Fibroblast of lung (primary cell): ENCODE data around the gene MPDU1. TPM values are rescaled to one million over a fixed set of nuclear protein-coding genes. Genes with fewer than 3 reads are reported as not detected.
A peak's percentile ranks its signal among the peaks of the same experiment; 100 is the strongest.

Experiments
- DNase-seq, 2 donors: peaks; one replicate each; pipeline versions ENCODE4 v3.0.0 to v3.0.0-alpha.2; 2010; ENCODE audit warnings: low read depth in 2 of 2
- H2AFZ ChIP-seq: 2 replicates; pipeline ENCODE4 v1.5.1; 2012; ENCODE audit warnings: low read length, control low read depth, inconsistent platforms
- H3K27ac ChIP-seq: 2 replicates; pipeline ENCODE4 v1.5.1; 2011; ENCODE audit warnings: low read length, control low read depth; ENCODE audit not compliant: insufficient read depth
- H3K27me3 ChIP-seq: 2 replicates; pipeline ENCODE4 v1.5.1; 2011; ENCODE audit warnings: mild to moderate bottlenecking, low read length; ENCODE audit not compliant: control insufficient read depth, insufficient read depth
- H3K36me3 ChIP-seq: 2 replicates; pipeline ENCODE4 v1.5.1; 2011; ENCODE audit warnings: low read length; ENCODE audit not compliant: control insufficient read depth, insufficient read depth
- H3K4me1 ChIP-seq: 2 replicates; pipeline ENCODE4 v1.5.1; 2011; ENCODE audit warnings: low read length; ENCODE audit not compliant: control insufficient read depth, insufficient read depth; ENCODE audit errors: extremely low read depth
- H3K4me2 ChIP-seq: 2 replicates; pipeline ENCODE4 v1.5.1; 2011; ENCODE audit warnings: low read length, control low read depth; ENCODE audit not compliant: insufficient read depth; ENCODE audit errors: extremely low read depth
- H3K4me3 ChIP-seq, 4 experiments: fragments of 200-600 bp in 1 of 4; sonication (generic) in 1 of 4; replicated peaks in 1 of 4; 2 replicates each; pipeline ENCODE4 v1.5.1; 2011 to 2016; ENCODE audit warnings: low read length in 4 of 4, low read depth in 3 of 4, mild to moderate bottlenecking in 3 of 4, control low read depth in 2 of 4, inconsistent platforms in 1 of 4, mixed read lengths in 1 of 4; ENCODE audit not compliant: insufficient read depth in 1 of 4; ENCODE audit errors: control extremely low read depth in 1 of 4
- H3K79me2 ChIP-seq: 2 replicates; pipeline ENCODE4 v1.5.1; 2012; ENCODE audit warnings: mild to moderate bottlenecking, low read length, inconsistent platforms; ENCODE audit not compliant: control insufficient read depth, insufficient read depth
- H3K9ac ChIP-seq: 2 replicates; pipeline ENCODE4 v1.5.1; 2011; ENCODE audit warnings: mild to moderate bottlenecking, low read length, control low read depth; ENCODE audit not compliant: insufficient read depth
- H3K9me3 ChIP-seq: 2 replicates; pipeline ENCODE4 v1.5.1; 2012; ENCODE audit warnings: low read depth, low read length; ENCODE audit not compliant: control insufficient read depth, insufficient read depth
- H4K20me1 ChIP-seq: 2 replicates; pipeline ENCODE4 v1.5.1; 2011; ENCODE audit warnings: low read length; ENCODE audit not compliant: control insufficient read depth, insufficient read depth; ENCODE audit errors: extremely low read depth
- EZH2 ChIP-seq: IDR thresholded peaks from 2 replicates; pipeline ENCODE4 v1.5.1; 2012; ENCODE audit warnings: low read length, control low read depth, mild to moderate bottlenecking; ENCODE audit errors: missing control alignments
- polyA plus RNA-seq, 2 donors: library from polyadenylated mRNA; depleted of rRNA in 1 of 2; stranded (reverse) in 1 of 2; unstranded in 1 of 2; fragments of >200 nt; gene quantifications; 2 replicates each; pipeline ENCODE4 v1.2.1, GENCODE V29; 2011 to 2012; ENCODE audit warnings: missing spikeins in 1 of 2
- total RNA-seq: library from RNA; depleted of rRNA; stranded (reverse); fragments of >200 nt; gene quantifications from 2 replicates; pipeline ENCODE4 v1.2.1, GENCODE V29; 2014
- TF ChIP-seq, protein P1 (sequence below), 2 donors: IDR thresholded peaks in 1 of 2; conservative IDR thresholded peaks in 1 of 2; 1 replicate in 1 of 2; 2 replicates in 1 of 2; pipeline ENCODE4 v1.5.1; 2011 to 2012; ENCODE audit warnings: low read length in 2 of 2, control low read depth in 1 of 2, inconsistent platforms in 1 of 2, low read depth in 1 of 2, mild to moderate bottlenecking in 1 of 2

MPDU1 gene
- total and polyA plus RNA-seq, 2 donors (not counting 1 experiment from before 2014, with no cell fraction given) = 51.9 to 107 TPM

- Histone ChIP-seq H3K4me1 (peaks cover 4% of the 10 kb centered on the region), H3K9me3 (no peaks in the 10 kb centered on the region), H3K9ac (peak overlapping the region; percentile 66), H2AFZ (peak overlapping the region; percentile 84), H3K79me2 (no peaks in the 10 kb centered on the region), H3K27me3 (no peaks in the 10 kb centered on the region), H4K20me1 (no peaks in the 10 kb centered on the region), H3K4me2 (peak overlapping the region; percentile 95), H3K27ac (no peak overlapping the region), H3K4me3 (peak overlapping the region; percentile 51 to 73 (median 54)), H3K36me3 (no peaks in the 10 kb centered on the region)
- no peak for TF ChIP-seq EZH2
- TF ChIP-seq, protein P1, sequence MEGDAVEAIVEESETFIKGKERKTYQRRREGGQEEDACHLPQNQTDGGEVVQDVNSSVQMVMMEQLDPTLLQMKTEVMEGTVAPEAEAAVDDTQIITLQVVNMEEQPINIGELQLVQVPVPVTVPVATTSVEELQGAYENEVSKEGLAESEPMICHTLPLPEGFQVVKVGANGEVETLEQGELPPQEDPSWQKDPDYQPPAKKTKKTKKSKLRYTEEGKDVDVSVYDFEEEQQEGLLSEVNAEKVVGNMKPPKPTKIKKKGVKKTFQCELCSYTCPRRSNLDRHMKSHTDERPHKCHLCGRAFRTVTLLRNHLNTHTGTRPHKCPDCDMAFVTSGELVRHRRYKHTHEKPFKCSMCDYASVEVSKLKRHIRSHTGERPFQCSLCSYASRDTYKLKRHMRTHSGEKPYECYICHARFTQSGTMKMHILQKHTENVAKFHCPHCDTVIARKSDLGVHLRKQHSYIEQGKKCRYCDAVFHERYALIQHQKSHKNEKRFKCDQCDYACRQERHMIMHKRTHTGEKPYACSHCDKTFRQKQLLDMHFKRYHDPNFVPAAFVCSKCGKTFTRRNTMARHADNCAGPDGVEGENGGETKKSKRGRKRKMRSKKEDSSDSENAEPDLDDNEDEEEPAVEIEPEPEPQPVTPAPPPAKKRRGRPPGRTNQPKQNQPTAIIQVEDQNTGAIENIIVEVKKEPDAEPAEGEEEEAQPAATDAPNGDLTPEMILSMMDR (conservative IDR thresholded peaks at IDR 0.05 in 1 of 2, IDR thresholded peaks at IDR 0.05 in 1 of 2; ENCODE audit: low read depth in 1 of 2, low read length in 2 of 2) = peak in 1 of 2 donors; percentile 1
- DNase-seq = peak in 1 of 2 donors; percentile 10
These were observed 34.1 kb upstream of the MPDU1 start for GRCh38 chr17:7549401-7550055.

DNA sequence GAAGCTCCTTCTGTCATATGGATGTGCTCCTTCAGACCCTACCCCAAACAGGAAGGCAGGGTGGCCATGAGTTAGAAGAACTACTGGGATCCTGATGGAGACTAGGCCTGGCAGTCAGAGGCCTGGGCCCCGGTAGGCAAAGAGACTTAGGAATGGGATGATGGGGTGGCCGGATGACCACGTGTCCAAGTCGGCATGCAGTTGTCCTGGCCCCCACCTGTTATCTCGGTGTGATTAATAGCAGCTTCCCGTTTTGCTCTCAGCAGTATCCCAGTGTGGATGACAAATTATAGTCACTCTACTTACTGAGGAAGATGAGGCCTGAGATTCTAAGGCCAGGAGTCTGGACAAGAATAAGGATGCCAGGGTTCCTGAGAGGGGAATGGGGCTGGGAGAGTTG, 33.3 kb upstream of the MPDU1 start:
- Histone ChIP-seq H3K79me2 (no peaks in the 10 kb centered on the region), H3K4me1 (peaks cover 4% of the 10 kb centered on the region), H3K27me3 (no peaks in the 10 kb centered on the region), H3K4me2 (no peak overlapping the region), H3K9me3 (no peaks in the 10 kb centered on the region), H3K4me3 (no peak overlapping the region), H4K20me1 (no peaks in the 10 kb centered on the region), H3K36me3 (no peaks in the 10 kb centered on the region), H3K9ac (no peak overlapping the region), H3K27ac (no peak overlapping the region), H2AFZ (no peak overlapping the region)
- DNase-seq = no peak
- no peak for TF ChIP-seq EZH2
- TF ChIP-seq, protein P1 (conservative IDR thresholded peaks at IDR 0.05 in 1 of 2, IDR thresholded peaks at IDR 0.05 in 1 of 2; ENCODE audit: low read depth in 1 of 2, low read length in 2 of 2) = no peak

DNA sequence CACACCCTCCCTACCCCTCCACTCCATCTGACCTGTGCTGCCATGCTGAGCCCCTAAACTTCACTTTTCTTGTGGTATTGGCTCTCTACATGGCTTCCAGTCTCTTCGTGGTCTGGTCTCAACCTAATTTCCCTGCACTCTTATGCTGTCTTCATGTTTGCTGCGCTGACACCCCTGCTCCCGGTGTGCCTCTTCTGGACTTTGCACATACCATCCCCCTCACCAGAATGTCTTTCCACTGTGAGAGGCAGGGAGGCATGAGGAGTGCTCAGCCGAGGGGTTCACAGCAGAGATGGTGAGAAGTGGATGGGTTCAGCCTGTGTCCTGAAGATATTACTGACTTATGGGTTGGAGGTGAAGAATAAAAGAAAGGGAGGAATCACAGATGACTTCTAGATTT, 32.3 kb upstream of the MPDU1 start:
- Histone ChIP-seq H3K4me1 (peaks cover 4% of the 10 kb centered on the region), H3K27me3 (no peaks in the 10 kb centered on the region), H4K20me1 (no peaks in the 10 kb centered on the region), H3K36me3 (no peaks in the 10 kb centered on the region), H3K9me3 (no peaks in the 10 kb centered on the region), H3K79me2 (no peaks in the 10 kb centered on the region), H3K27ac (no peak overlapping the region), H2AFZ (no peak overlapping the region), H3K4me2 (no peak overlapping the region), H3K4me3 (no peak overlapping the region), H3K9ac (no peak overlapping the region)
- no peak for DNase-seq
- TF ChIP-seq EZH2 = no peak
- TF ChIP-seq, protein P1 (conservative IDR thresholded peaks at IDR 0.05 in 1 of 2, IDR thresholded peaks at IDR 0.05 in 1 of 2; ENCODE audit: low read depth in 1 of 2, low read length in 2 of 2) = no peak
